ENCODE data around the gene CISD1.

CISD1 gene

DNA sequence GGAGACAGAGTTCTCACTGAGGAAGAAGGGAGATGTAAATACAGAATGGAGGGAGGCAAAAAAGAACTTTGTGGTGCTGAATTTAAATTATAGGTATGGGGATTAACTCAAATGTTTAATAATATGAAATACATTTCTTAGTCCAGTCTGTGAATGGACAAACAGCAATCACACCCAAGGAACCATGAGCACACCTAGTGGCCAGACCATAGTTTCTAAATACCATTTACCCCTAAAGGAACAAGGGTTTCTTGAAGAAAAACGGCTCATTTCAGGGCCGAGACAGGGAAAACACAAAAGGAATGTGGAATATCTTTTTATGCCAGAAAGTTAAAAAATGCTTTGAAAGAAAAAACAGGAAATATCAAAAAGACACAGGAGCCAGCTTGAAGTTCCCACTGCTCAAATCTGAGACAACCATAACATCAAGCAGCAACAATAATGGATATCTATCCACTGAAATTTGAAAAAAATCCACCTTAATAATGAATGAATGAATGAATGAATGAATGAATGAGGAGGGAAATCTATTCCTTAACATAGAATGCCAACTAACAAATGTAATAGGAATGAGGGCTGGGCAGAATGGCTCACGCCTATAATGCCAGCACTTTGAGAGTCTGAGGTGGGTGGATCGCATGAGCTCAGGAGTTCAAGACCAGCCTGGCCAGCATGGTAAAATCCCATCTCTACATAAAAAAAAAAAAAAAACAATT is 9.8 kb upstream of the CISD1 start:
- FAIRE-seq (peak; percentile 48), DNase-seq (ENCODE audit: insufficient read length, low spot score) (no peak)
- TF ChIP-seq, protein P1, sequence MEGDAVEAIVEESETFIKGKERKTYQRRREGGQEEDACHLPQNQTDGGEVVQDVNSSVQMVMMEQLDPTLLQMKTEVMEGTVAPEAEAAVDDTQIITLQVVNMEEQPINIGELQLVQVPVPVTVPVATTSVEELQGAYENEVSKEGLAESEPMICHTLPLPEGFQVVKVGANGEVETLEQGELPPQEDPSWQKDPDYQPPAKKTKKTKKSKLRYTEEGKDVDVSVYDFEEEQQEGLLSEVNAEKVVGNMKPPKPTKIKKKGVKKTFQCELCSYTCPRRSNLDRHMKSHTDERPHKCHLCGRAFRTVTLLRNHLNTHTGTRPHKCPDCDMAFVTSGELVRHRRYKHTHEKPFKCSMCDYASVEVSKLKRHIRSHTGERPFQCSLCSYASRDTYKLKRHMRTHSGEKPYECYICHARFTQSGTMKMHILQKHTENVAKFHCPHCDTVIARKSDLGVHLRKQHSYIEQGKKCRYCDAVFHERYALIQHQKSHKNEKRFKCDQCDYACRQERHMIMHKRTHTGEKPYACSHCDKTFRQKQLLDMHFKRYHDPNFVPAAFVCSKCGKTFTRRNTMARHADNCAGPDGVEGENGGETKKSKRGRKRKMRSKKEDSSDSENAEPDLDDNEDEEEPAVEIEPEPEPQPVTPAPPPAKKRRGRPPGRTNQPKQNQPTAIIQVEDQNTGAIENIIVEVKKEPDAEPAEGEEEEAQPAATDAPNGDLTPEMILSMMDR (IDR thresholded peaks at IDR 0.05; ENCODE audit: insufficient read depth, missing control alignments) = no peak

DNA sequence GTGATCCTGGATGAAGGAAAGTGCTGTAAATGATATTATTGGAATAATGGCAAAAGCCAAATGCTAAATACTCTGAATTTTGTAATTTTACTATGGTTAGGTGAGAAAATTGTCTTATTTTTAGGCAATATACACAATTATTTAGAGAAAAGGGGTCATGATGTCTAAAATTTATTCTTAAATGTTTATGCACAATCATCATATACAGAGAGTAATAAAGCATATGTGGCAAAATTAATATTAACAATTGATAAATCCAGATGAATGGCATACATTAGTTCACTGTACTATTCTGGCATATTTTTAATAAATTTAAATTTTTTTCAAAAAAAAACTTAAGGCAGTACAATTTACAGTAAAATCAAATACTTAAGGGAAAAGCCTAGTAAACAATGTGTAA is 8.6 kb upstream of the CISD1 start:
- DNase-seq (ENCODE audit: insufficient read length, low spot score) (no peak), FAIRE-seq (no peak)
- TF ChIP-seq, protein P1 (IDR thresholded peaks at IDR 0.05; ENCODE audit: insufficient read depth, missing control alignments) = no peak

DNA sequence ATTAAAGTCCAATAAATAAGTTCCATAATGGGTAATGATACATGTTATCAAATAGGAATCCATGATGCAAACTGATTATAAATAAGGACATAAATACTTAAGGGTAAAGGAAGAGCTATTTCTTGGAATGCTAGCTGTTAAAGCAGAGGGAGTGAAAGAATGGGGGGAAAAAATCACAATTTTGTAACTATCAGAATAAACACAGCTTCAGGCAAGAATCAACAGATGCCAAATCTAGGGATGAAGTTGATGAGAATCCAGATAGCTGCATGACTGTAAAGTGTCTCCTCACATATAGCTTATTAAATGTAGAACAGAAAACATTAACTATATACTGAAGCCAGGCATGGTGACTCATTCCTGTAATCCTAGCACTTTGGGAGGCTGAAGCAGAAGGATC is 6.2 kb upstream of the CISD1 start:
- FAIRE-seq (no peak), DNase-seq (ENCODE audit: insufficient read length, low spot score) (no peak)
- TF ChIP-seq, protein P1 (IDR thresholded peaks at IDR 0.05; ENCODE audit: insufficient read depth, missing control alignments) = no peak

DNA sequence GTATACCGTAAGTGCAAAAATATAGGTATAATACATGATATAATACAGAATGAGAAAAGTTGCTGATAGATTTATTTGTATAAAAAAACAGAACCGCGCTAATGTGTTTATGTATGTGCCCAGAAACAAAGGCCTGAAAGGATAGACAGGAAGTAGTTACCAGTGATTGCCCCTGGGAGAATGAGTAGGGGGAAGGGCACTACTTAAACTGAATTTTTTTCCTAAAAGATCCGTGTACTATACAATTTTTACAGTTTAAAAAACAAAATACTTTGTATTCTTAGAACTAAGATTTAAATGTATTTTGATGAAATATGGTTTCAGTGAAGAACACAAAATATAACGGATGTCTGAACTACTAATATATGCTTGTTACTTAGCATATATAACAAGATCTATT is 4.2 kb upstream of the CISD1 start:
- DNase-seq (ENCODE audit: insufficient read length, low spot score) = no peak

DNA sequence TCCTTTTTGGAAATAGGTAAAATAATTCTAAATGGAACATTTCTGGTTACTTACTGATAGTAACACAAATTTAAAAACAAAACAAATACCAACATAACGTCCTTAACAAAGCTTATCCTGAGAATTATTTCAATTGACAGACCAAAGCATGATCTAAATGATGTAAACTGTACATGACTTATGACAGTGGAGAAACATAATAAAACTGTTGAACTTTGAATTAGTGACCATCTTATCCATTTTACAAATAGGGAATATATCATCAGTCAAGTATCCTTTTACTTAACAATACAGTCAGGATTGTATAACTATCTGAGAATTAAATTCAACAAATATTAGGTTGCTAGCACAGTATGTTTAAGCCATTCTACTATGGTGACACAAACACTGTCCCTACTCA is 3.7 kb upstream of the CISD1 start:
- FAIRE-seq = peak; percentile 63
- TF ChIP-seq, protein P1 (IDR thresholded peaks at IDR 0.05; ENCODE audit: insufficient read depth, missing control alignments) = no peak
- DNase-seq (ENCODE audit: insufficient read length, low spot score) = no peak

More for the DNA sequence above, 4.2 kb upstream of the CISD1 start:
- no peak for FAIRE-seq
- TF ChIP-seq, protein P1 (IDR thresholded peaks at IDR 0.05; ENCODE audit: insufficient read depth, missing control alignments) = no peak

DNA sequence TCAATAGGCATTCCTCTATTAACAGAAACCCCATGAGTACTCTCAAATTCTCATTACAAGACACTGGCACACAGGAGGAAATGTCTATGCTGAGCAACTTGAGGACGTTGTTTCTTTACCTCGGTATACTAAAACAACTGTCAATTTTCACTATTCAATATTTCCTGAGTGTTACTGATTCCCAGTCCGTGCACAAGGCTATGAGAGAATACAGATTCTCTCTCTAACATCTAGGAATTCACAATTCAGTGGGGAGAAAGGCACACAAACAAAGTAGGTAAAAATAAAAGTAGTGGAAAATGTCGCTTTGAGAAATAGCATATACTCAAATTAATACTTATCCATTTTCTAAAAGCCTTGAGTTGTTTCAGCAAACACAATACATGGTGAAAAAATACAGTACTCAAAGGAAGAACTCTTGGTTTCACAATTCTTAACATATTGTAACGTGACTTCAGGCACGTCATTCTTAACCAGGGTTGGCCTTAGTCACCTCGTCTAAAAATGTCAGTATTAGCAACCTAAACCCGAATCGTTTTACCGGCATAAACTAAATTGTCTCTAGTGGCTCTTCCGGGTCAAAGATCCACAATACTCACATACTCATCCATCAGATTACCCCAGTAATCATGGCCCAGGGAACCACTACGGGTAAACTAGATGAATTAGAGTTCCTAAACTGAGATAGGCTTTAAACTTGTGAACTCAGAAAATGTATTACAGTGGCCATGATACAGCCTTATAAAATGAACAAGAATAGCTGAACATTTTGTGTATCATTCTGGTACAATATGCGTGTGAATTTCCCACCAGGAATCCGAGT is 2.7 kb upstream of the CISD1 start:
- FAIRE-seq = no peak
- no peak for DNase-seq (ENCODE audit: insufficient read length, low spot score)
- TF ChIP-seq, protein P1 (IDR thresholded peaks at IDR 0.05; ENCODE audit: insufficient read depth, missing control alignments) = no peak
